Activated CD8-positive, alpha-beta T cell treated with anti-CD3 and anti-CD28 coated beads for 36 hours (primary cell): ENCODE data around the gene SLC7A1. TPM values are rescaled to one million over a fixed set of nuclear protein-coding genes. Genes with fewer than 3 reads are reported as not detected.

Experiments used
- ATAC-seq: fragments of 200-7000 bp; cut with Tn5 transposase; one replicate; pipeline ENCODE4 v1.10.0; 2021; ENCODE audit warnings: mild to moderate bottlenecking, moderate library complexity
- CTCF ChIA-PET: fragments of 350-600 bp; sonication (Branson Sonifier 250); formaldehyde crosslinking; loops from one replicate; lab custom pipeline; 2021; ENCODE audit warnings: antibody characterized with exemption; lab: Charles Lee
- POLR2A ChIA-PET: fragments of 350-600 bp; sonication (Branson Sonifier 250); formaldehyde crosslinking; loops from one replicate; lab custom pipeline; 2021; ENCODE audit warnings: antibody characterized with exemption; lab: Charles Lee
- DNase-seq: peaks from one replicate; pipeline ENCODE4 v3.0.0-alpha.2; 2020
- H3K27ac Mint-ChIP-seq: one replicate; pipeline ENCODE4 v1.8.0; 2021; ENCODE audit warnings: mild to moderate bottlenecking, mixed read lengths
- H3K27me3 Mint-ChIP-seq: one replicate; pipeline ENCODE4 v1.8.0; 2021; ENCODE audit warnings: mixed read lengths
- H3K36me3 Mint-ChIP-seq: one replicate; pipeline ENCODE4 v1.8.0; 2021; ENCODE audit warnings: low read depth, mixed read lengths
- H3K4me1 Mint-ChIP-seq: one replicate; pipeline ENCODE4 v1.8.0; 2021; ENCODE audit warnings: low read depth, mixed read lengths
- H3K4me3 Mint-ChIP-seq: one replicate; pipeline ENCODE4 v1.8.0; 2021; ENCODE audit warnings: mild to moderate bottlenecking, moderate library complexity, mixed read lengths
- H3K9me3 Mint-ChIP-seq: one replicate; pipeline ENCODE4 v1.8.0; 2021; ENCODE audit warnings: mixed read lengths
- CTCF ChIP-seq: fragments of 200-600 bp; IDR thresholded peaks from one replicate; pipeline ENCODE4 v1.8.0; 2022; ENCODE audit warnings: antibody characterized with exemption, mild to moderate bottlenecking
- intact Hi-C: fragments of 100-400 bp; cut with micrococcal nuclease; formaldehyde crosslinking; loops from one replicate; pipeline ENCODE4 v1.10.0; 2022
- total RNA-seq, 2 experiments: library from RNA; stranded (reverse); gene quantifications; one replicate each; pipeline ENCODE4 v1.2.3, GENCODE V29; 2021

Gene SLC7A1
- total RNA-seq, 2 experiments from 2014 or later: 119 to 124 TPM

GRCh38 chr13:29508130-29508875, 87.2 kb downstream of the SLC7A1 start:
- intact Hi-C loops: no loop called here
- H3K27me3 Mint-ChIP-seq: peaks cover 2% of the 10 kb centered on the region
- DNase-seq (peak; percentile 83), ATAC-seq (peak; percentile 78)
- no peak overlapping the region for H3K27ac Mint-ChIP-seq
- ChIA-PET CTCF (interaction anchor here (0.7 to 5.3 kb wide), 53 partner anchors 10 to 606 kb away, joined by 3 to 42 read pairs (median 4); no protein-coding TSS in a partner anchor), POLR2A (interaction anchor here (1.0 kb wide), 2 partner anchors 74 to 428 kb away, joined by 3 read pairs; no protein-coding TSS in a partner anchor)
- no peak overlapping the region for H3K4me3 Mint-ChIP-seq
- H3K36me3 Mint-ChIP-seq: peaks cover 13% of the 10 kb centered on the region
- H3K9me3 Mint-ChIP-seq: no peaks in the 10 kb centered on the region
- TF ChIP-seq CTCF: peak; percentile 92
- H3K4me1 Mint-ChIP-seq: no peaks in the 10 kb centered on the region

- Mint-ChIP-seq H3K4me1 (no peaks in the 10 kb centered on the region), H3K27me3 (peaks cover 8% of the 10 kb centered on the region), H3K36me3 (peaks cover 13% of the 10 kb centered on the region), H3K27ac (no peak overlapping the region), H3K4me3 (no peak overlapping the region), H3K9me3 (no peaks in the 10 kb centered on the region)
- ChIA-PET POLR2A (interaction anchor here (1.0 kb wide), 2 partner anchors 73 to 429 kb away, joined by 3 read pairs; no protein-coding TSS in a partner anchor), CTCF (interaction anchor here (0.8 to 5.3 kb wide), 23 partner anchors 9 to 605 kb away, joined by 3 to 42 read pairs (median 6); no protein-coding TSS in a partner anchor)
- intact Hi-C loops: loop anchor here (2.0 kb wide), 1 partner anchor 205 kb away; no protein-coding TSS in a partner anchor
- DNase-seq: no peak
- no peak for ATAC-seq
- no peak for TF ChIP-seq CTCF
These were observed 88.1 kb downstream of the SLC7A1 start for GRCh38 chr13:29507356-29507755.

- no peak for DNase-seq
- no peak overlapping the region for H3K4me3 Mint-ChIP-seq
- H3K4me1 Mint-ChIP-seq: no peaks in the 10 kb centered on the region
- no peak for ATAC-seq
- H3K36me3 Mint-ChIP-seq: peaks cover under 1% of the 10 kb centered on the region
- intact Hi-C loops: loop anchor here (2.0 kb wide), 1 partner anchor 207 kb away; no protein-coding TSS in a partner anchor
- CTCF ChIA-PET: interaction anchor here (5.3 kb wide), 1 partner anchor 202 kb away, joined by 37 read pairs; no protein-coding TSS in a partner anchor
- POLR2A ChIA-PET: no interaction called here
- H3K27me3 Mint-ChIP-seq: peaks cover 10% of the 10 kb centered on the region
- no peaks in the 10 kb centered on the region for H3K9me3 Mint-ChIP-seq
- TF ChIP-seq CTCF: no peak
- H3K27ac Mint-ChIP-seq: no peak overlapping the region
These were observed 89.5 kb downstream of the SLC7A1 start for GRCh38 chr13:29505950-29506349.

GRCh38 chr13:29505511-29505910, 90.0 kb downstream of the SLC7A1 start:
- intact Hi-C loops: no loop called here
- Mint-ChIP-seq H3K9me3 (no peaks in the 10 kb centered on the region), H3K4me3 (no peak overlapping the region), H3K27ac (no peak overlapping the region), H3K36me3 (no peaks in the 10 kb centered on the region), H3K4me1 (no peaks in the 10 kb centered on the region), H3K27me3 (peaks cover 12% of the 10 kb centered on the region)
- POLR2A ChIA-PET: no interaction called here
- TF ChIP-seq CTCF: no peak
- DNase-seq (no peak), ATAC-seq (no peak)
- CTCF ChIA-PET: no interaction called here

- no peak overlapping the region for H3K27ac Mint-ChIP-seq
- POLR2A ChIA-PET: no interaction called here
- TF ChIP-seq CTCF: no peak
- intact Hi-C loops: no loop called here
- peaks cover 12% of the 10 kb centered on the region for H3K27me3 Mint-ChIP-seq
- no peaks in the 10 kb centered on the region for H3K9me3 Mint-ChIP-seq
- no peaks in the 10 kb centered on the region for H3K4me1 Mint-ChIP-seq
- DNase-seq (no peak), ATAC-seq (no peak)
- no peak overlapping the region for H3K4me3 Mint-ChIP-seq
- CTCF ChIA-PET: no interaction called here
- no peaks in the 10 kb centered on the region for H3K36me3 Mint-ChIP-seq
These were observed 90.8 kb downstream of the SLC7A1 start for GRCh38 chr13:29504691-29505090.
